Globus pallidus (tissue), 1 donor: Measurements from ENCODE around the gene ADAM33.

Experiments
- DNase-seq: peaks from one replicate; pipeline ENCODE4 v3.0.0-alpha.2; 2015; ENCODE audit warnings: low spot score

Gene ADAM33

GRCh38 chr20:3710011-3710466 is 28.2 kb upstream of the ADAM33 start:
- no peak for DNase-seq

- no peak for DNase-seq
These were observed 25.7 kb upstream of the ADAM33 start for GRCh38 chr20:3707508-3707899.

- DNase-seq: no peak
These were observed 25.1 kb upstream of the ADAM33 start for GRCh38 chr20:3706774-3707507.

- DNase-seq: no peak
These were observed 24.3 kb upstream of the ADAM33 start for GRCh38 chr20:3705970-3706739.

- DNase-seq: no peak
These were observed 23.7 kb upstream of the ADAM33 start for GRCh38 chr20:3705491-3705969.

GRCh38 chr20:3704087-3704486 is 22.3 kb upstream of the ADAM33 start:
- DNase-seq: no peak

- no peak for DNase-seq
These were observed 21.0 kb upstream of the ADAM33 start for GRCh38 chr20:3702611-3703391.

- no peak for DNase-seq
These were observed 19.5 kb upstream of the ADAM33 start for GRCh38 chr20:3701061-3701998.

GRCh38 chr20:3699037-3699436 is 17.2 kb upstream of the ADAM33 start:
- DNase-seq: no peak

GRCh38 chr20:3698591-3699001 is 16.8 kb upstream of the ADAM33 start:
- no peak for DNase-seq

GRCh38 chr20:3697588-3698305 is 15.9 kb upstream of the ADAM33 start:
- DNase-seq: no peak

- no peak for DNase-seq
These were observed 15.2 kb upstream of the ADAM33 start for GRCh38 chr20:3696745-3697587.

- DNase-seq: no peak
These were observed 14.4 kb upstream of the ADAM33 start for GRCh38 chr20:3696200-3696599.

- no peak for DNase-seq
These were observed 13.1 kb upstream of the ADAM33 start for GRCh38 chr20:3694864-3695263.

GRCh38 chr20:3693376-3693775 is 11.6 kb upstream of the ADAM33 start:
- DNase-seq: no peak

GRCh38 chr20:3692706-3693294 is 11.0 kb upstream of the ADAM33 start:
- no peak for DNase-seq

- no peak for DNase-seq
These were observed 10.1 kb upstream of the ADAM33 start for GRCh38 chr20:3691897-3692296.

GRCh38 chr20:3691306-3691705 is 9.5 kb upstream of the ADAM33 start:
- no peak for DNase-seq

- DNase-seq: no peak
These were observed 8.6 kb upstream of the ADAM33 start for GRCh38 chr20:3690413-3690812.
